ENCODE data around the gene TBC1D21. TPM values are rescaled to one million over a fixed set of nuclear protein-coding genes. Genes with fewer than 3 reads are reported as not detected.

Gene TBC1D21
- polyA plus RNA-seq, 3 donors = not detected

DNA sequence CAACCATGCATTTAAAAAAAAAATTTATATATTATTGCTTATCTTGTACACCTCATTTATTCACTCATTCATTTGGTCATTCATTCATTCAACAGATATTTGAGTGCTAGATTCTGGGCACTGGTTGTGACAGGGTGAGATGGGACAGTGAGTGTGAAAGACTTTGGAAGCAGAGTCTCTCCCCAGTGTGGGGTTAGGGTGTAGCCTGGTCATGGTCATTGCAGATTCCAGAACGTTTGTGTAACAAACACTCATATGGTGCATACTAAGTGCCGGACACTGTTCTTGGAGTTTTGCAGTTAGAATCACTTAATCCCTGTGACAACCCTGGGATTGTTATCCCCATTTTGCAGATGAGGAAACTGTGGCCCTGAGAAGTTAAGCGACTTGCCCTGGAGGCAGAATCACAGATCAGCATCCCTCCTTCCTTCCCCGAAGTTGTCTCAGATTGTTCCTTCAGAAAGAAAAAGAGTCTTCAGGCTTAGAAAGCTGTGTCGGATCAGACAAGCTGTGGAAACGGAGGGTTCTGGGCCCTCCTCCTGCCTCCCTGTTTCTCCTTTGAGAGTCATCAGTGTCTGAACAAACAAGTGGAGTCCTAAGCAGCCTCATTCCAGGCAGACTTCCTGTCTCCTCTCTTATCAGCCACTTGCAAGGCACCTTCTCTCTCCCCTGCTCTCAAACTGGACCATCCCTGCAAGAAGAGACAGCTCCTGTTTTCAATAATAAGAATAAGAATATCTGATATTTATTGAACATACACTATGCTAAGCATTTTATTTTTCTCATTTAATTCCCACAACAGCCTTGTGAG, 59.2 kb downstream of the TBC1D21 start:
- DNase-seq = no peak
- H3K27ac Mint-ChIP-seq = no peak overlapping the region
- intact Hi-C loops (cut with micrococcal nuclease) = no loop called here
- H3K27ac ChIP-seq (ENCODE audit: low read depth in 1 of 2, low read length in 2 of 2) = no peak overlapping the region
- H3K27me3 ChIP-seq (ENCODE audit: control insufficient read depth in 2 of 2, insufficient read depth in 2 of 2, low read length in 2 of 2) = peaks cover 8 to 21% of the 10 kb centered on the region in 2 donors
- H3K36me3 Mint-ChIP-seq = peaks cover 0 to 5% of the 10 kb centered on the region in 2 donors
- H3K4me3 Mint-ChIP-seq = no peak overlapping the region
- no peak overlapping the region for H2AFZ ChIP-seq (ENCODE audit: insufficient read depth, low read depth, low read length, poor library complexity, severe bottlenecking)
- H3K9me3 Mint-ChIP-seq = peaks cover 0 to 4% (median 0%) of the 10 kb centered on the region in 7 donors
- peaks cover 6% of the 10 kb centered on the region for H3K4me1 Mint-ChIP-seq
- no peaks in the 10 kb centered on the region for H3K79me2 ChIP-seq (ENCODE audit: insufficient read depth, low read length)
- H3K4me3 ChIP-seq (replicated peaks in 1 of 3; ENCODE audit: low read depth in 2 of 3, low read length in 3 of 3) = no peak overlapping the region
- no peaks in the 10 kb centered on the region for H4K20me1 ChIP-seq (ENCODE audit: insufficient read depth, low read length)
- no peak overlapping the region for H3K9ac ChIP-seq (ENCODE audit: insufficient read depth, low read length, poor library complexity, severe bottlenecking)
- peaks cover 5 to 8% of the 10 kb centered on the region in 2 donors for H3K4me1 ChIP-seq (ENCODE audit: control insufficient read depth in 1 of 2, insufficient read depth in 2 of 2, low read length in 2 of 2)
- no peak overlapping the region for H3K4me2 ChIP-seq (replicated peaks; ENCODE audit: extremely low read depth, low read length, poor library complexity, severe bottlenecking)
- no peaks in the 10 kb centered on the region for H3K36me3 ChIP-seq (replicated peaks in 1 of 2; ENCODE audit: control insufficient read depth in 1 of 2, insufficient read depth in 2 of 2, low read length in 2 of 2)
- no peak for TF ChIP-seq CTCF (IDR thresholded peaks at IDR 0.05)
- peaks cover 0 to 5% of the 10 kb centered on the region in 2 donors for H3K9me3 ChIP-seq (replicated peaks in 1 of 2; ENCODE audit: control insufficient read depth in 1 of 2, insufficient read depth in 1 of 2, low read length in 2 of 2)
- peaks cover 17 to 27% (median 19%) of the 10 kb centered on the region in 3 donors for H3K27me3 Mint-ChIP-seq (ENCODE audit: low read depth in 3 of 3)
- 73% methylated on average over 6 of the region's 6 CpGs for WGBS (ENCODE audit: insufficient coverage)

DNA sequence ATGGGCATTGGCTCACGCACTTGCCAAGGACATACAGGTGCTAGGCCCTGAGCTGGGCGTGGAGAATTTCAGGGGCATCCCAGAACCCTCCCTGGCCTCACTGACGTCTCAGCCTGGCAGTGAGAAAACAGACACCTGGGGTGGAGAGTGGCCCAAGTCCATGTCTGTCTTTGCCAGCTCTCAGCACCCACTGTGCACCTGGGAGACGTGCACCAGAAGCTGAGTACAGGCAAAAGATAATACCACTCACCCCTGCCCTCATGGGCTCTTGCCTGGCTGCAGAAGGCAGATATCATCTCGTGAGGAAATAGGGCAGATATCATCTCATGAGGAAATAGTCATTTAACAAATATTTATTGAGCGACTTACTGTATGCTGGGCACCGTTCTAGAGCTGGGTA, 60.9 kb downstream of the TBC1D21 start:
- H3K4me1 ChIP-seq (ENCODE audit: control insufficient read depth in 1 of 2, insufficient read depth in 2 of 2, low read length in 2 of 2) = no peaks in the 10 kb centered on the region
- no peak overlapping the region for H3K27ac Mint-ChIP-seq
- H2AFZ ChIP-seq (ENCODE audit: insufficient read depth, low read depth, low read length, poor library complexity, severe bottlenecking) = no peak overlapping the region
- 85% methylated on average over 3 of the region's 7 CpGs for WGBS (ENCODE audit: insufficient coverage)
- no peaks in the 10 kb centered on the region for H3K36me3 ChIP-seq (replicated peaks in 1 of 2; ENCODE audit: control insufficient read depth in 1 of 2, insufficient read depth in 2 of 2, low read length in 2 of 2)
- no peaks in the 10 kb centered on the region for H3K36me3 Mint-ChIP-seq
- no peak overlapping the region for H3K4me3 Mint-ChIP-seq
- H3K4me1 Mint-ChIP-seq = no peaks in the 10 kb centered on the region
- H3K4me3 ChIP-seq (replicated peaks in 1 of 3; ENCODE audit: low read depth in 2 of 3, low read length in 3 of 3) = no peak overlapping the region
- H3K9ac ChIP-seq (ENCODE audit: insufficient read depth, low read length, poor library complexity, severe bottlenecking) = no peak overlapping the region
- H3K27me3 Mint-ChIP-seq (ENCODE audit: low read depth in 3 of 3) = peaks cover 3 to 14% (median 7%) of the 10 kb centered on the region in 3 donors
- TF ChIP-seq CTCF (IDR thresholded peaks at IDR 0.05) = no peak
- intact Hi-C loops (cut with micrococcal nuclease) = no loop called here
- H4K20me1 ChIP-seq (ENCODE audit: insufficient read depth, low read length) = no peaks in the 10 kb centered on the region
- peaks cover 0 to 5% of the 10 kb centered on the region in 2 donors for H3K27me3 ChIP-seq (ENCODE audit: control insufficient read depth in 2 of 2, insufficient read depth in 2 of 2, low read length in 2 of 2)
- no peak for DNase-seq
- H3K9me3 ChIP-seq (replicated peaks in 1 of 2; ENCODE audit: control insufficient read depth in 1 of 2, insufficient read depth in 1 of 2, low read length in 2 of 2) = no peaks in the 10 kb centered on the region
- no peak overlapping the region for H3K4me2 ChIP-seq (replicated peaks; ENCODE audit: extremely low read depth, low read length, poor library complexity, severe bottlenecking)
- no peak overlapping the region for H3K27ac ChIP-seq (ENCODE audit: low read depth in 1 of 2, low read length in 2 of 2)
- no peaks in the 10 kb centered on the region for H3K79me2 ChIP-seq (ENCODE audit: insufficient read depth, low read length)
- H3K9me3 Mint-ChIP-seq = no peaks in the 10 kb centered on the region
